ENCODE measurements around the gene LSM4.

GRCh38 chr19:18259893-18260292 is 63.0 kb downstream of the LSM4 start:
- TF ChIP-seq CTCF (CRISPR knock-in tag; IDR thresholded peaks at IDR 0.05) (no peak), SIN3A (IDR thresholded peaks at IDR 0.05; ENCODE audit: borderline replicate concordance, low read depth, low read length) (no peak), EZH2 (conservative IDR thresholded peaks at IDR 0.05; ENCODE audit: low read depth, low read length) (no peak), ELF4 (CRISPR knock-in tag; IDR thresholded peaks at IDR 0.05; ENCODE audit: borderline replicate concordance) (no peak), PRDM10 (CRISPR knock-in tag; IDR thresholded peaks at IDR 0.05; ENCODE audit: low read depth) (no peak), ZBTB43 (CRISPR knock-in tag; conservative IDR thresholded peaks at IDR 0.05) (no peak)
